DLD1 (cell line): ENCODE results near the gene ABCC9.

ENCODE experiments used
- in situ Hi-C: cut with HindIII; loops from 2 replicates; pipeline ENCODE4 v1.10.0; 2017; ENCODE audit warnings: low sequenced_read_pairs

Gene ABCC9

GRCh38 chr12:21940549-21941505, at the start of gene ABCC9:
Gene ABCC9 (minus strand): TSS chr12:21941426. CDS start chr12:21936674, 4,752 bp downstream.
- in situ Hi-C loops: no loop called here

DNA sequence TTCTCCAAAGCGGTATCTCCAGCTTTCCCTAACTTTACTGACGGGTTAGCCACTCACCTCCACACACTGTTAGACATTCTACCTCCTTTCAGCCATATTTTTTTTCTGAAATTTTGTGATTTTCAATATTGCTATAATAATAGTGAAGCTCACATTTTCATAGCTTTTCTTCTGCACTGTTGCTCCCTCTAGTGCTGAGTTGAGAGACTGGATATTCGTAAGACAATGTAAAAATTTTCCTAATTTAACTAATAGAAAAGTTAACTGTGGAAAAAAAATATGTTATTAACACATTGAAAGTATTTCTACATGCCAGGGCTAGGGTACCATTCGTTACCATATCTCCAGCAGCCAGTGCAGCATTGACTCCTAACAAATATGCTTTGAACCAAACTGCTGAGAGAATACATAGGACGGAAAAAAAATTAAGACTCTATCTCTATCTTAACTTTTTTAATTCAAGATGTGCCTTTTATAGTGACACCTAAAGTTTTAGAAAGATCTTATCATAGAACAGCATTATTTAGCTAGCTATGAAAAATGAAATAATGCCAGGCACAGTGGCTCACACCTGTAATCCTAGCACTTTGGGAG, 48.7 kb upstream of the ABCC9 start:
- in situ Hi-C loops: no loop called here

GRCh38 chr12:21988619-21989018, 47.4 kb upstream of the ABCC9 start:
- in situ Hi-C loops: no loop called here

DNA sequence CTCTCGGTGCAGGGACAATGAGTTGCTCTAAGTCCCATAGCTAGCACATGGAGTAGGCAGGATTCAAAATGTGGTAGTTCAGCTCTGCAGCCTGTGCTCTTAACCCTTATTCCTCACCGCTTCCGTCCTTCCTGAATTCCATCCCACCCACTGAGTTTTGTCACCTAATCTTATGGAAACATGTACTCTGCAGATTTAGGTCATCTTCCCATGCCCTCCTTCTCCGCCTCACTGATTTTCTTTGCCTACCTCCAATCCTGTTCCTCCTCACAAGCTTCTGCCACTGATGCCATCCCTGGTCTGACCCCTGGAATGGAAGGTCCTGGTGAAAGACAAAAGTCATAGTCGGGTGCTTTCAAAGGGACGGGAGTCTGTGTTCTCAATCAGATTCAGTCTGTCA, 46.5 kb upstream of the ABCC9 start:
- in situ Hi-C loops: no loop called here

DNA sequence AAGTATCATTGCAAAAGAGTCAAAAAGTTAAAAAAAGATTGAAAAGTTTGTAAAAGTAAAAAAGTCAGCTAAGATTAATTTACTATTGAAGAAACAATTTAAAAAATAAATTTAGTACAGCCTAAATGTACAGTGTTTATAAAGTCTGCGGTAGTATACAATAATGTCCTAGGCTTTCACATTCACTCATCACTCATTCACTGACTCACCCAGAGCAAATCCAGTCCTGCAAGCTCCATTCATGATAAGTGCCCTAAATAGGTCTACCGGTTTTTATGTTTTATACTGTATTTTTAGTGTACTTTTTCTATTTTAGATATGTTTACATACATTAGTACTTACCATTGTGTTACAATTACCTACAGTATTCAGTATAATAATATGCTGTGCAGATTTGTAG, 43.9 kb upstream of the ABCC9 start:
- in situ Hi-C loops: no loop called here

- in situ Hi-C loops: no loop called here
Observed at GRCh38 chr12:21984375-21984774, 43.1 kb upstream of the ABCC9 start.

DNA sequence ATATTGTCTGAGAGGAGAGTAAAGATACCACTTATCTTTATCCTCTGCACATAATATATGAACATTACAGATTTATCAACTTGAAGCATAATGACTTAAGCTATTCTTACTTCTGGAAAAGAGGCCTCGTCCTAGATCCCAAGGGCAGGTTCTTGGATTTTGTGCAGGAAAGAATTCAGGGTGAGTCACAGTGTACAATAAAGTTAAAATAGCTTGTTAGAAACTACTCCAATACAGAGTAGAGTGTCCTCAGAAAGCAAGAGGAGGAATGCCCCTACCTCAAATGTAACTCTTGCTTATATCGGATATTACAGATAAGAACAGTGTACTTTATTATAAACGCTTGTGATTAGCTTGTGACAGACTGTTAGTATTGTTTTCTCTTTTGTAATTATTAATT, 41.9 kb upstream of the ABCC9 start:
- in situ Hi-C loops: no loop called here

DNA sequence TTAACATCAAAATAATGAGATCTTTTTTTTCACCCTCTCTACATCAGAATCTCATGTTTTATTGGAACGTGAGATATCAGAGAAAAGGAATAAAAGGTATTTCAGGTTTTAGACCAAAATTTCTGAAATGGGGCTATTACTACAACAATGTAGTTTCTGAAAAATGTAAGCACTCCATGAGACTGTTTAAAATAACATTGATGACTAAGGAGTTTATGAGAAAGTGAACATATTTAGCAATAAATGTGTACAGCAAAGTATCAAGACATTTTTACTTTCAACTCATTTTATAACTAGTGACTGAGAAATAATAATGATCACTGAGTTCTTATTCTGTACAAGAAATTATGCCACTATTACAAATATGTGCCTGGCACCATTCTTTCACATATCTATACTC, 39.3 kb upstream of the ABCC9 start:
- in situ Hi-C loops: no loop called here

DNA sequence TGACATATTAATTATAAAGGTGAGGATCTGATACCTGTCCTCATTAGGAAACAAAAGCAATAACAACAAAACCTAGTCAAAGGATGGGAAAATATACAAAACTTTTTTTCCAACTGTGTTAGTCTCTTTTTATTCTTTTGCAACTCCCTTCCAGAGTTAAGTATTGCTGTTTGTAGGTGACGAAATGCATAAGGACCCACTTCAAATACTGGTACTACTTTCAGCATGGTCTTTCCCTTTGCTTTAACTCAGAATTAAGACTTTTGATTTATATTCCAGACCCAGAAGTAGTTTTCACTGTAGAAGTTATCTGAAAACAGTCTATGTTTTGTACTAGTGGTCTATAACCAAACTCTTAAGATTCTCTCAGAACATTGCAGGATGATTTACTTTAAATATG, 34.1 kb upstream of the ABCC9 start:
- in situ Hi-C loops: no loop called here

DNA sequence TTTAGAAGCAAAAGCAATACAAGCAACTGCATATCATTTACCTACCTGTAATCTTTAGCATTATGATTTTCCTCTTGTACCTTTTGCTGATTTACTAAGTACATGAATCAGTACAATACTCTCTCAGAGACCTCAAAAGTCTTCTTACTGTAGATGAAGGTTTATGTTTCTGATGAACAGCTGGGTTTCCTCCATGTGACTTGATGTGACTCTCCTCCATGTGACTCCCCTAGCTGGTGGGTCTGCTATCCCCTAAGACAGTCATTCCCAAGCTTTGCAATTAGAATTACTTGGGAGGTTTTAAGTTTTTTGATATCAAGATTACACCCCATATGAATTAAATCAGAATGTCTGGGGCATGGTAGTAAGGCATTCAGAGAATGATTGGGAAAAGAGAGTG, 32.0 kb upstream of the ABCC9 start:
- in situ Hi-C loops: no loop called here

DNA sequence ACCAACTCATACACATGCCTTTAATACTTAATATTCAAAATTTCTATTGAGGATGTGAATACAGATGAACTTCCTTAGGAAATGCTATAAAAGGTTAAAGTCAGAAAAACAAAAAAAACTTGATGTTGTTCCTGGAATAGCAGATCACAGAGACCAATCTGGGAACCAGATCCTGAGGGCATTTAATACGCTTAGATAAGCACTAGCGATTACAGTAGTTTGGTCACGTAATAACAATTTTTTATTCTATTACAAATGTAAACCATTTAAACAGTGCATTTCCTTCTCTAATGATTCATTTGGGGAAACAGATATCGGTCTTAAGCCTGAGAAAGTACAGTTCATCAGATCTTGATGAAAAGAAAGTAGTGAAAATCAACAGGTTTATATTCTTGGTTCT, 30.8 kb upstream of the ABCC9 start:
- in situ Hi-C loops: no loop called here

DNA sequence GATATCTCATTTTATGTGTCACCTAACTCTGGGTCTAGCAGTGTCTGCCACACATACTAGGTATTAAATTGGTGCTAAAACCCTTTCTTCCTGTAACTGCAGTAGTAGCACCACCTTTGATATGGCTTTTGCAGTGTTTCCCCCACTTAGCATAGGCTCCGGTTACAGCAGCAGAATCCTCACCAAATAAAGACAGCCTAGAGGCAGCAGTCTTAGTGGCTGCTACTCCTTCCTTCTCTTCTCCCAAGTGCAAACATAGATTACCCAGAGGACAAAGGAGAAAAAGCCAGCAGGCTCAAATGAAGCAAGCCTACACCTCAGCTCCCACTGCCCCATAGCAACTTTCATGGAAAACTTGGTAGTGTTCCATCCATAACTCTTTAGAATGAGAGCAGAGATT, 30.1 kb upstream of the ABCC9 start:
- in situ Hi-C loops: no loop called here

- in situ Hi-C loops: no loop called here
Observed at GRCh38 chr12:21962821-21963220, 21.6 kb upstream of the ABCC9 start.

DNA sequence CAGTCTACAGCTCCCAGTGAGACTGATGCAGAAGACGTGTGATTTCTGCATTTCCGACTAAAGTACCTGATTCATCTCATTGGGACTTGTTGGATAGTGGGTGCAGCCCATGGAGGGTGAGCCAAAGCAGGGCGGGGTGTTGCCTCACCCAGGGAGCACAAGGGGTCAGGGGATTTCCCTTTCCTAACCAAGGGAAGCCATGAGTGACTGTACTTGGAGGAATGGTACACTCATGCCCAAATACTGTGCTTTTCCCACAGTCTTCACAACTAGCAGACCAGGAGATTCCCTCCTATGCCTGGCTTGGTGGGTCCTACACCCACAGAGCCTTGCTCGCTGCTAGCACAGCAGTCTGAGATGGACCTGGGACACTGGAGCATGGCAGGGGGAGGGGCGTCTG, 21.0 kb upstream of the ABCC9 start:
- in situ Hi-C loops: no loop called here

DNA sequence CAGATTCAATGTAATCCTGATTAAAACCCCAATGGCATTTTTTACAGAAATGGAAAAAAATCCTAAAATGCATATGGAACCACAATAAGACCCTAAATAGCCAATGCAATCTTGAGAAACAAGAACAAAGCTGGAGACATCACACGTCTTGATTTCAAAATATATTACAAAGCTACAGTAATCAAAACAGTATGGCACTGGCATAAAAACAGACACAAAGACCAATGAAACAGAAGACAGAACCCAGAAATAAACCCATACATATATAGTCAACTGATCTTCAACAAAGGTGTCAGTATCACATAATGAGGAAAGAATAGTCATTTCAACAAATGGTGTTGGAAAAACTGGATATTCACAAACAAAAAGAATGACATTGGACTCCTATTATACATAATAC, 9.4 kb upstream of the ABCC9 start:
- in situ Hi-C loops: no loop called here

- in situ Hi-C loops: no loop called here
Observed at GRCh38 chr12:21949036-21949435, 7.8 kb upstream of the ABCC9 start.

GRCh38 chr12:21946983-21947382, 5.8 kb upstream of the ABCC9 start:
- in situ Hi-C loops: no loop called here

GRCh38 chr12:21945002-21945401, 3.8 kb upstream of the ABCC9 start:
- in situ Hi-C loops: no loop called here

GRCh38 chr12:21942377-21942703, 1.1 kb upstream of the ABCC9 start:
- in situ Hi-C loops: no loop called here

- in situ Hi-C loops: no loop called here
Observed at GRCh38 chr12:21941506-21942376, 515 bp upstream of the ABCC9 start.

- in situ Hi-C loops: no loop called here
Observed at GRCh38 chr12:21939435-21939834, 1.8 kb downstream of the ABCC9 start.

- in situ Hi-C loops: no loop called here
Observed at GRCh38 chr12:21938879-21939278, 2.3 kb downstream of the ABCC9 start.
